LNCAP (cell line): Measurements from ENCODE around the gene PANX1.

Source experiments
- TF ChIP-seq, protein P1 (sequence below): fragments of 450-650 bp; IDR thresholded peaks from 2 replicates; pipeline ENCODE4 v1.5.1; 2017; ENCODE audit warnings: mild to moderate bottlenecking

The PANX1 gene

DNA sequence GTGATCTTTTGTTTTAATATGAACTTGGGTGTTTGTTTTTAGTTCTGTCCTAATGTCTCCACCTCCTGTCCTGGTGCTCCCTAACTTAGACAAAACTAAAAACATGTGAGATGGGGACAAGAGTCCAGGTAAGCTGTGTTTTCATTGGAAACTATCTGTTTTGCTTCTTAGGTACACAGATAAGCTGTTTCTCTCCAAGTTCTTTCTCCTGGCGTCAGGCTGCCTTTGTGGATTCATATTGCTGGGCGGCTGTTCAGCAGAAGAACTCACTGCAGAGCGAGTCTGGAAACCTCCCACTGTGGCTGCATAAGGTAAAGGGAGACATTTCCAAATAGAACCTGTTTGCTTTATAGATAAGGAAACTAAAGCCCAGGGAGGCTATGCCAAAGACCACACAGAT is 24.7 kb downstream of the PANX1 start:
- TF ChIP-seq, protein P1, sequence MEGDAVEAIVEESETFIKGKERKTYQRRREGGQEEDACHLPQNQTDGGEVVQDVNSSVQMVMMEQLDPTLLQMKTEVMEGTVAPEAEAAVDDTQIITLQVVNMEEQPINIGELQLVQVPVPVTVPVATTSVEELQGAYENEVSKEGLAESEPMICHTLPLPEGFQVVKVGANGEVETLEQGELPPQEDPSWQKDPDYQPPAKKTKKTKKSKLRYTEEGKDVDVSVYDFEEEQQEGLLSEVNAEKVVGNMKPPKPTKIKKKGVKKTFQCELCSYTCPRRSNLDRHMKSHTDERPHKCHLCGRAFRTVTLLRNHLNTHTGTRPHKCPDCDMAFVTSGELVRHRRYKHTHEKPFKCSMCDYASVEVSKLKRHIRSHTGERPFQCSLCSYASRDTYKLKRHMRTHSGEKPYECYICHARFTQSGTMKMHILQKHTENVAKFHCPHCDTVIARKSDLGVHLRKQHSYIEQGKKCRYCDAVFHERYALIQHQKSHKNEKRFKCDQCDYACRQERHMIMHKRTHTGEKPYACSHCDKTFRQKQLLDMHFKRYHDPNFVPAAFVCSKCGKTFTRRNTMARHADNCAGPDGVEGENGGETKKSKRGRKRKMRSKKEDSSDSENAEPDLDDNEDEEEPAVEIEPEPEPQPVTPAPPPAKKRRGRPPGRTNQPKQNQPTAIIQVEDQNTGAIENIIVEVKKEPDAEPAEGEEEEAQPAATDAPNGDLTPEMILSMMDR = no peak

DNA sequence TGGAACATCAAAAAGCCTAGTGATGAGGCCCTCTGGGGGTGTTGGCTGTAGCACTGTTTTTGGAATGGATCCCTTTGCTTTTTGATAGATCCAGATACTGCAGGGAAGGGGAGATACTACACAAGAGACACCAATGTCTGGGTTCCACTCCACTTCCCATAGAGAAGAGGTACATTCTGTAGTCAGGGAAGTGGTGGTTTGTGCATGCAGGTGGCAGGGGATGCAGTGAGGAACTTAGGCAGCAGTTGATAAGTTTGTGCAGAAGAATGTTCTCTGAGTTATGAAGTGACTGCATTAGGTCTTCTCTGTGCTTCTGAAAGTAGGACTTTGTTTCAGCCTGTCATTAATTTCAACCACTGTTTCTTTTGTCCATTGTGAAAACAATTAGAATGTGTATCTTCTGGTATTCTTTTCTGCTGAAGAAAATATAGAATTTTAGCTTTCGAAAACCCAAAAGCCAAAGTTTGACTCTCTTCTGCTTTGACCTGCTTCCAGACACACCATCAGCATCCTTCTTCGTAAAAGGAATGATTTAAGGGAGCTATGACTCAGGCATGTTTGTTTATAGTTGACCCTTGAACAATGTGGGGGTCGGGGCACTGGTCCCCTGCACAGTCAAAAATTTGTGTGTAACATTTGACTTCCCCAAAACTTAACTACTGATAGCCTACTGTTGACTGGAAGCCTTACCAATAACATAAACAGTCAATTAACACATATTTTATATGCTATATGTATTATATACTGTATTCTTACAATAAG is 25.6 kb downstream of the PANX1 start:
- TF ChIP-seq, protein P1 = no peak

DNA sequence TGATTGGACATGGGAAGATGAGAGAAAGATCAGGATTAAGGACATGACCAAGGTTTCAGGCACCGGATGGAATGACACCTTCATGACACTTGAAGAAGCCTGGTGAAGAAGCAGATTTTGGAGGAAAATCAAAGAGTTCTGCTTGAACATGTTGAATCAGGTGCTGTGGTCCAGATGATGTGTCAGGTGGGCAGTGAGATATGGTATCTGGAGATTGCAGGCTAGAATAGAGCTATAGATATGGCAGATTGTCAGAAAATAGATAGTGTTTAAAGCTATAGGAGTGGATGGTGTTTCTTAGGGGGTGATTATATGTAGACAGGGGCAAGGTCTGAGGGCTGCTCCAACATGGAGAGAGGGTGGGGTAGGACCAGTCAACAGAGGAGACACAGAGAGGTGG is 40.2 kb downstream of the PANX1 start:
- TF ChIP-seq, protein P1 = no peak

DNA sequence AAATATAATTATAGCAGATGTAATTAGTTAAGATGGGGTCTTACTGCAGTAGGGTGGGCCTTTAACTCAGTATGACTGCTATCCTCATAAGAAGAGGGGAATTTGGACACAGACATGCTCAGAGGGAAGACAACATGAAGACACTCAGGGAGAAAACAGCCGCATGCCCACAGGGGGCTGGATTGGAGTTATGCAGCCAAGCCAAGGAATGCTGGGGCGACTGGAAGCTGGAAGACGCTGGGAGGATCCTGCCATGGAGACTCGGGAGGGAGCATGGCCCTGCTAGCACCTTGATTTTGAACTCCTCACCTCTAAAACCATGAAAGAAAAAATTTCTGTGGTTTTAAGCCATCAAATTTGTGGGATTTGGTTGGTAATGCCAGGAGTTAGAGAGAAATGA is 40.9 kb downstream of the PANX1 start:
- TF ChIP-seq, protein P1 = no peak

DNA sequence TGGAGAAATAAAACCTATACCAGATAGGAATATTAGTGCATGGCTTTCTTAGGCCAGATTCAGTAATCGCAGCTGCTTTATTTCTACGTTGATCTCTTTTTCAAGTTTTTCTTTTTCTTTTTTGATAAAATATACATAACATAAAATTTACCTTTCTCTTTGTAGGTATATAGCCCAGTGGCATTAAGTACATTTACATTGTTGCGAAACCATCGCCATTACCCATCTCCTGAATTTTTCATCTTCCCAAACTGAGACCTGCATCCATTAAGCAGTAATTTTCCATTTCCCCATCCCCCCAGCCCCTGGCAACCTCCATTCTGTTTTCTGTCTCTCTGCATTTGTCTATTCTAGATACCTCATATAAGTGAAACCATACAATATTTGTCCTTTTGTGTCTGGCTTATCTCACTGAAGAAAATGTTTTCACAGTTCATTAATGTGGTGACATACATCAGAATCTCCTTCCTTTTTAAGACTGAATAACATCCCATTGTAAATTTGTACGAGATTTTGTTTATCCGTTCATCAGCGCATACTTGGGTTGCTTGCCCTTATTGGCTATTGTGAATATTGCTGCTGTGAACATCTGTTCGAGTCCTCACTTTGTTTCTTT is 41.4 kb downstream of the PANX1 start:
- TF ChIP-seq, protein P1 = no peak

DNA sequence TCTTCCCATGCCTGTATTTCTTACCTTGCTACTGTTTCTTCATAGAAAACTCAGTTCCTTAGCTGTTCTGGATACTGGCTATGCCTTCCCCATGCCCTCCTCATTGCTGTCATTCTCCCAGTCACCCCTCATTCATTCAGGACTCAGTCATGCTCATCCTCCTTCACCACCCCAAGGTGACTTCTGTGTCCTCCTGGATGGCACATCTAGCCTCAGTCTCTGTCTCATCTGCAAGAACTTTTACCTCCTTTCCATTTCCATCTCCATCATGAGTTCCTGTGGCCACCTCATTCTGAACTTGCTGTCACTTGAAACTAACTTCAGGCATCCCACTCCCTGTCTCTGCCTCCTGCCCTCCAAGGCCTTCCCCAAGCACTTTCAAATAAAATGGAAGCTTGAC is 42.3 kb downstream of the PANX1 start:
- TF ChIP-seq, protein P1 = no peak

DNA sequence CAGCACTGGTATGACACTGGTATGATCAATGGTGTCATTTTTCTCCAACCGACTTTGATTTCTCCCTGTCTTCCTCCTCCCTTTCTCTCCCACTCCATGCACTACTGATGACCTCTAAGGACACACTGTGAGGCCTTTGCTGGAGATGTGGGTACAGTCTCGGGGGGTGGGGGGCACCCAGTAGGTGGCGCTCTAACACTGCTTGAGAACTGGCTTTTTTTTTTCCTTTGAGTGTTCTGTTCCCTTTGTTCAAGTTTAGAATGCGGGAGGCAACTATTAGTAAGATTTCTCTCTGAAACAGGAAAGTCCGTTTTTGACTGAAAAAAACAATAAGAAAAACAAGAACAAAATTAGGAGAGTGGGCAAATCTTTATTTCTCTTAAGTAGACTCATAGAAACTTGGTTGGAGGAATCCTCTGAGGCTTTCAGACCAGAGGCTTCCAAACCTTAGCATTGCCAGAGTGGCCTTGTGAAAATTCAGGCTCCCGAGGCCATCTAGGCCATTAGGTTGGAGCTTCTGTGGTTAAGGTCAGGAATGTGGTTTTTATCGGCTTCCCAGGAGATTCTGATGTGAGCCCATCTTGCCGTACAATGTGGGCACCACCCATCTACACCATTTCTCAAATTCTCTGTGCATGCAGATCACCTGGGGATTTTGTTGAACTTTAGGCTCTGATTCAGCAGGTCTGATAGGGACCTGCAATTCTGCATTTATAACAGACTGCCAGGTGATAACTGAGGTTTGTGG is 43.2 kb downstream of the PANX1 start:
- TF ChIP-seq, protein P1 = peak; percentile 82
